GM19372 (cell line): ENCODE measurements around the gene GSX2.
"Not testable (repeated sequence)": the region's sequence is repeated elsewhere in the genome, so short reads cannot be mapped to it uniquely, and the experiment has no call there.

Experiments
- ATAC-seq: cut with Tn5 transposase; IDR thresholded peaks from one replicate; pipeline ENCODE4 v1.9.1; 2021; ENCODE audit warnings: mild to moderate bottlenecking, low read depth, moderate library complexity; ENCODE audit not compliant: unreplicated experiment

The GSX2 gene

DNA sequence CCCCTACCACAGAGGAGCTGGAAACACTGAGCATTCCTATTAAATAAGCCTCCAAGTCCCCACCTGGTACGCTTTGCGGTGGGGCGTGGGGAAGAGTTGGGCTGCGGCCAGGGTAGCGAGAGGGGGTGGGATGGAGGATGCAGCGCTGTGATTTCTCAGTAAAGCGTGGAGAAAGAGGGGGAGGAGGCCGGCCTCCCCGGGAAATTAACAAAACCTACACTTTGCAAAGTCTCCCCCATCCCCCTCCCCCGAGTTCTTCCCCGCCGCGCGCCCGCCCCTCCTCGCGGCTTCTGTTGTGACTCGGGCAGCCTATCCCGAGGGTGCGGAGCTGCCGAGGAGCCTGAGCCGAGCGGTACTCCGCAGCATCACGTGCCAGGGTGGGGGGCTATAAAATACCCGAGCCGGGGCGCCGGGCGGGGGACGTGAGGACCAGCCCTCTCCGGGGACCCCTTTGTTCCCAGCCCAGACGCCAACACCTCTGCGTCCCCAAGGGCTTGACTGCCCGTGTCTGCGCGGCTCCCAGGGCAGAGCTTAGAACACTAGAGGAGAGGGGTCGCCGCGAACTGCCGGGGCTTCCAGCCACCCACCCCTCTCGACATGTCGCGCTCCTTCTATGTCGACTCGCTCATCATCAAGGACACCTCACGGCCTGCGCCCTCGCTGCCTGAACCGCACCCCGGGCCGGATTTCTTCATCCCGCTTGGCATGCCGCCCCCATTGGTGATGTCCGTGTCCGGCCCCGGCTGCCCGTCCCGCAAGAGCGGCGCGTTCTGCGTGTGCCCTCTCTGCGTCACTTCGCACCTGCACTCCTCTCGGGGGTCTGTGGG lies at the start of gene GSX2:
GSX2 (plus strand) TSS at position 416 of the 827 bp plus-strand sequence; CDS start at position 598, 182 bp downstream.
- no peak for ATAC-seq

DNA sequence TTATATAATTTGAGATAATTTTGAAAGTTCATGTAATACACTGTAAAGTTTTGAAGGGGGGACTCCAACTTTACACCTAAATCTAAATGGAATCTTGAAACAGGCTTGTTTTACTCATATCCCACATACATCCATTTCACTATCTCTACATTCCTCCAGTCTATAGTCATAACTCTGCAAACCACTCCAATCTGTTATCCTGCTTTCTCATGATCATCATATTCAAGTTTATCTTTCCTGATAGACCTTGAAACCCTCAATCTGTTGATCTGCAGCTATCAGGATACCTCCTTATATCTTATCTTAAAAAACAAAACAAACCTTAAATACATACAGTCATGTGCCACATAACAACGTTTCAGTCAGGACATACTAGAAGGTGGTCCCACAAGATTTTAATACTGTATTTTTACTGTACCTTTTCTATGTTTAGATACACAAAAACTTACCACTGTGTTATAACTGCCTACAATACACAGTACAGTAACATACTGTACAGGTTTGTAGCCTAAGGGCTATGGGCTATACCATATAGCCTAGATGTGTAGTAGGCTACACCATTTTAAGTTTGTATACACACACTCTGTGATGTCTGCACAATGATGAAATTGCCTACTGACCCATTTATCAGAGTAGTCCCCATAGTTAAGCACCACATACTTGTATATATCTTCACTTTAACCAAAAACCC lies 49.6 kb upstream of the GSX2 start:
- no peak for ATAC-seq

DNA sequence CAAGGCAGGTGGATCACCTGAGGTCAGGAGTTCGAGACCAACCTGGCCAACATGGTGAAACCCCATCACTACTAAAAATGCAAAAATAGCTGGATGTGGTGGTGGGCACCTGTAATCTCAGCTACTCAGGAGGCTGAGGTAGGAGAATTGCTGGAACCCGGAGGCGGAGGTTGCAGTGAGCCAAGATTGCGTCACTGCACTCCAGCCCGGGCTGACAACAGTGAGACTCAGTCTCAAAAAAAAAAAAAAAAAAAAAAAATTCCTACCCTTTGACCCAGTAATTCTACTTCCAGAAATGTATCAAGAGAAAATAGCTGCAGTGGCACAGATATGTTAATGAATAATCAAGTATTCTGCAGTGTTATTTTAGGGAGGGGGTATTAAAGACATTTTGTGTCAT lies 46.6 kb upstream of the GSX2 start:
- not testable (repeated sequence) for ATAC-seq

DNA sequence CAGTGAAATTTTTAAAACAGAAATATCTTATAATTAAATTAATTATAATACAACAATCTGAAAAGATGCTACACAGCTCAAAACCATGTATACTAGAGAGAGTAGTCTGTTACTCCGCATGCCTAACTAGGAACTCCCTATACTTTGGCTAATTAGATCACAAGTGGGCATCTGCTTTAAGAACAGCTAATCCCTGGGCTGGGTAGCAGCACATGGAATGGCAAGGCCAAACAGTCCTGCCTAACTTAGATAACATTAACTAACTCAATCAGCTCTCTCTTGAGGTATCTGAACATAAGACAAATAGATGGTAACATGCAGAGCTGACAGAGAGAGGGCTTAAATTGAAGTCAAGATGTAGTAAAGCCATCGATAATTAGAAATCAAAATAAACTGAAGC lies 45.5 kb upstream of the GSX2 start:
- no peak for ATAC-seq

DNA sequence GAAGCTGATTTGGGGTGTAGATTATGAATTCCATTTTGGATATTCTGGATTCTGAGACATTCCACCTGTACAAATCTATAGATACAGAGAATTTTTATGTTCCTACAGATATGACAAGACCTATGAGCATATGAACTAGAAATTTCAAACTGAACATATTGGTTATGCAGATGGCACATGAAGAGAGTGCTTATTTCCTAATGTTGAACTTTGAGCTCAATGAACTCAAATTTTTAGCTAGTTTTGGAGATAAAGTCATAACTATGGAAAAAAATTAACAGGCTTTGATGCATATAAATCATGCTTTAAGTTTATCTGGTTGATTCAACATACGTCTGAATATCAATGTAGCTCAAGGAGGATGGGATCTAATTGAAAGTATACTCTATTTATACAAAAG lies 44.5 kb upstream of the GSX2 start:
- no peak for ATAC-seq

DNA sequence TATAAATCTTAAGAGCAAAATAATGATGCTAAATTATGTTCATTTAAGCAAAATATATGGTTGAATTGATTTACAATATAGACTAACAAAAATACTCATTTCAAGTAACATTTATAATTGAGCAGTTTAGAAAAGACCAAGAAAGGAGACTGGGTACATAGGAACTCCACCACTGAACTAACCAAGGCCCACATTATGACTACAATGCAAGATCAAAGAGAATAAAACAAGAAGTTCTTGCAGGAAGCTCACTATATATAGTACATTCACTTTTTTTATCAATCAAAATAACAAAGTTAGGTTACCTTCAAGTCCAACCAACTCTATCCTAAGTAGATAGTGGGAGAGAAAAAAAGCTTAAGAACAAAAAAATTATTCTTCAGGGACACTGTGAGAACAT lies 43.6 kb upstream of the GSX2 start:
- ATAC-seq, result no peak

DNA sequence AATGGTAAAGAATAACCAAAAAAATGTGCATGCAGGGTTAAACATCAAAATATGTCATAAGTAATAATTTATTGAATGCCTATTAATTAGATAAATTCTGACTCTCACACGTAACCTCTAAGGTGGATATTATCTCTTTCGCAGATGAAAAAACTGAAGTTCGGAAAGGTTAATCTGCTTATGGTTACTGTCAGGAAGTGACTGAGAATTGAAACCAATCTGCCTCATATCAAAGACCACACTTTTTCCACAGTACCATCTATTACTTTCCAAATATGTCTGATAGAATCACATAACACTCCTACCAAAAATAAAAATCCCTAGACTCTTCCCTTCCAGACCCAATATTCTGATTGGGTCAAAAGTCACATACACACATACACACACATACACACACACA lies 41.8 kb upstream of the GSX2 start:
- no peak for ATAC-seq

DNA sequence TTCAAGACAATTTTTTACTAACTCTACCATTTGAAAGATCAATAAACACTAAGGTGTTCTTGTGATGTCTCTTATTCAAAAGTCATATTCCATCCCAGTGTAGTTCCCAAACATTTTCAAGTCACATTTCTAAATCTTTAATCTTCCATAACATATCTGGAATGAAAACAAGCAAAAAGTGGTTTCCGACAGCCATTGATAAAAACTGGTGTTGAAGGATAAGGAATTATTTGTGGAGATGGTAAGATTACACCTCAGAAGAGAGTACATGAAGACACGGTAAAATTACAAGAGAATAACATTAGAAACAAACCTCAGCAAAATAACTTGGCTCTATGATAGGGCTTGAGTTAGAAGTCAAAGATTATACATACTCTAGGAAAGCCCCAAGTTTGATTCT lies 39.8 kb upstream of the GSX2 start:
- ATAC-seq, result no peak

DNA sequence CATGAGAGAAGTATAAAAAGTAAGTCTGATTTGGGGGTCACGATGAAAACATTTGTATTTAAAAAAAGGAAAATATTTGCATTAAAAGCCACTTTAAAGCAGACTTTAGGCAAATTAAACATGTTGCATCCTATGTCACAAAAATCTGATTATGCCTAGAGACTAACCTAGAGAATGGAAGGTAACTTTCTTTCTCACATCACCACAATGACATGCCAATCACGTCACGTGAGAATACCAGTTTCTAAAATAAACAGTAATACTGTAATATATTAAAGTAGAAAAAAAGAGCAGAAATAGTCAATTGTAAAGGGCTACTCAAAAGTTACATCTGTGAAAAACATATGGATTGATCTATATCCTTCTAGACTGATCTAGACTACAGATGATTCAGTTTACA lies 38.9 kb upstream of the GSX2 start:
- no peak for ATAC-seq

DNA sequence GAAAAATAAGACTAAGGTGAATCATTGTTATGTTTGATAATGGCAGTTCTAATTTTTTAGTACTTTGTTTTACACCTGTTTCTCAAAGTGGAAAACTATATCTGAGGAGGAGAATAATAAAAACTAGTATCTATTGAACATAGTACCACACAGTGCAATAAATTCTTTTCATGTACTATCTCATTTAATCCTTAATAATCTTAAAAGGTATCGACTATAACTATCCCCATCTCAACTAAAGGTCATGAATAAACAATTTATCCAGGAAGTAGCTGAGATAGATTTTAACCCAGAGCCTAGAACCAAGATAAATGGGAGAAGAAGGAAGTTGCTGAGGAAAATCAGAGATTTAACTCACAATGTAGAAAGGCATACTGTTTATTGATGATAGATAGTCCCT lies 38.1 kb upstream of the GSX2 start:
- no peak for ATAC-seq

DNA sequence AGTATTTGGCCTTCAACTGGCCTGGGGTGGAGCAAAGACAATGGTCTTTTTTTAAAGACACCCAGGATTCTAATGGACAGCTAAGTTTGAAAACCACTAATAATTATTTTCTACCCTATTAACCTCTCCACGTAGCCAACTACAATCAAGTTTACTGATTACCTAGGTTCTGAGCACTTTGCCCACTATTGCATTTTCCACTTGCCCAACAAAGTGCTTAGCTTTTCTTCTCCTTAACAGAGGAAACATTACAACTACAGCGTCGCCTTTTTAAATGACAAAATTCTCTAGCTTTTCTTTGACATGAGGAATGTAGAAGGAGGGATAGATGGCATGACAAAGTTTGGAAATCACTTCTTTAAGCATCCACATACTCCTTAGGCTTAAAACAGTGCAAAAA lies 37.6 kb upstream of the GSX2 start:
- ATAC-seq, result no peak

DNA sequence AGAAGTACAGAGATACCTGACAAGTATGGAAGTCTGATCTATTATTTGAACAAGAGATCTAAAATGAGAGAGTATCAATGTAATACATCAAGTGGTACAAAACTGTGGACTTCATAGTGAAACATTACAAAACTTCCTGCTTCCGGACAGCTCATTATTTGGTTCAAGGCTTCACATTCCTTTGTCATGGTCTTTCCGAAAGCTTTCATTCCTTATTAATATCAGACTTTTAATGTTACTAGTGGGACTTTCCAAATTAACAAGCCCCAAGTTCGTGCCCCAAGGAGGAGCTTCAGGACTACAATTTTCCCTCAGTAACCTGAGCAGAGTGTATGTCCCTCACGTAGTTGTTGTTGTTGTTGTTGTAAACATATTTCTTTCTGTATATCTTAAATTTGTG lies 36.7 kb upstream of the GSX2 start:
- no peak for ATAC-seq

DNA sequence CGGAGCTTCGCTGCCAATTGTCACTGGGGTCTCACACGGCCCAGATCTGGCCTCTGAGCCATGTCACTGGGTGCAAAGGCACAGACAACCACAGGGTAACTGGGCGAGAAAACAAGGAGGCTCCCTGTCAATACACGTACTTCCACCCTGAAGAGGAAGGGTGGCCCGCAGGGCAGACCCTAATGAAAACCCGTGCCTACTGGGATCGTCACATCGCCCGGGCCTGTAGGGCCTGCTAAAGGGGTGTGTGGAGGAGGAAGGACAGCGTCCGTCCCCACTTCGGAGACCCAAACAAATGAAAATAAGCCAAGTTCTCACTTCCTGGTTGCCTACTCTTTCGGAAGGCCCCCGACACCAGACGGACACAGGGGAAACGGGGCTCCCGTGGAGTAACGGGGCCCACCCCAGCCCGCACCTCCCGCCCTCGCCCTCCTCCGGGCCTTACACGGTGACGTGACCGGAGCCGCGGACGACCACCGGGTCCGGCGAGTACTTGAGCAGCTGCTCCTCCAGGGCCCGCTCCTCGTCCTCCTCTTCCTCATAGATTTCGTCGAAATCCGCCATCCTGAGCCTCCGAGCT lies 36.1 kb upstream of the GSX2 start:
- ATAC-seq, result peak; percentile 24

DNA sequence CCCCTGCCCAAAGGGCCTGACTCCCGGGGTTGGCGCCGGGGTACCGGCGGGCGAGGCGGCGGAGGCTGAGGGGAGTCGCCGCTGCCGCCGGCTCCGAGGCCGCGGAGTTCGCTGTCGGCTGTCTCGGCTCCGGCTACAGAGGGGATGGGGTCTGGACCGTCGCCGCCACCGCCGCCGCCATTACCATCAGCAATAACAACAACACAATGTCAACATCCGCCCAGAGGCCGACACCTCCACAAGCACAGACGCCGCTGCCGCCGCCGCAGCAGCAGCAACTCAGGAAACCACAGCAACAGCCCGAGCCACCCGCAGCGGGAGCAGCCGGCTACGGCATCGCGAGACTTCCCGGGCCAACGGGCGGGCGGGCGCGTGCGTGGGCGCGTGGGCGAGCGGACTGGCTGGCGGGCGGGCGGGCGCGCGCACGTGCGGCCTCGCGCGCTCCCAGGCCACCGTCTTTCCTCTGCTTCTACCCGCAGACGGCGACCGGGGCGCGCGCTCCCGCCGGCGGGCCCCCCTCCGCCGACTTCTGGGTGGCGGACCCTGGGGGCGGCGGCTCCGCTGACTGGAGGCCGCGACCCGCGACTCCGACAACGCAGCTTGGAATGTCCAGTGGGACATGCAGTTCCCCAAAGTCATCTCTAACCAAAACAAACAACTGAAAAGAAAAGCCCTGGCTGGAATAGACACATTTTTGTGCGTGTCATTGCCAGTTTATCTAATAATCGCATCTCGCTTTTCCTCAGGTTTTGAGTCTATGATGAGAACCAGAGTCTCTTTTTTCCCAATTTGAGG lies 35.4 kb upstream of the GSX2 start, which contains the start of gene CHIC2:
CHIC2 (minus strand) TSS at position 289 of the 795 bp plus-strand sequence. CDS start 305 bp downstream, outside the sequence.
- peak; percentile 96 for ATAC-seq

DNA sequence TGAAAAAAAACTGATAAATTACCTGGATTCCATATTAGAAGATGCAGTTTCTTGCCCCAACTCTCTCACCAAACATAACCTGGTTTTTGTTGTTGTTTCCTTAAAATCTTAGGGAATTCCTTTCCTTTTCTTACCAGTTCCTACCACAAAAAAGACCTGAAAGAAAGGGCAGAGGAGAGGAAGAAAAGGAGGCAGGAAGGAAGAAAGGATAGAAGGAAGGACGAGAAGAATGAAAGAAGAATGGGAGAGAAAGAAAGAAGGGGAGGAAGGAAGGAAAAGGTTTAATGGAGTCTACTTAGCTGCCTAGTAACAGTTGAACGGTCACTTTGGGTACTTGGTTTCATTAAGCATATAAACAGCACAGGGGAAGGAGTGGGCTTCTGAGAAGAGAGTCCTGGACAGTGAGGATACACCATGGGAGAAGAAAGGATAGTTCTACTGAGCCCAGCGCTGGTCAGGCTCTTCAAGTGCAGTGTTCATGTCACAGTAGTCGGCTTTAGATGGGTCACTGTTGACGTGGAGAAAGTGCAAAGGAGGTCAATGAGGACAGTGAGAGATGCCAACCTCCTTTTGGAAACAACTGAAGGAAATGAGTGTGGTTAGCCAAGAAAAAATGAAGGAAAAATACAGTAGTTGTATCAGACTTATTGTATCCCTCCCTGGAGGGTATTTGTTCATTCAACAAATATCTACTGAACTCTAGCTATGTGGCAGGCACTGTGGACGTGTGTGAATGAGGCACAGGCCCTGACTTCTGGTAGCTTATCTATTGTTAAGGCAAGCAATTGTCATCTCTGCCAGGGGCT lies 34.5 kb upstream of the GSX2 start:
- ATAC-seq, result no peak

DNA sequence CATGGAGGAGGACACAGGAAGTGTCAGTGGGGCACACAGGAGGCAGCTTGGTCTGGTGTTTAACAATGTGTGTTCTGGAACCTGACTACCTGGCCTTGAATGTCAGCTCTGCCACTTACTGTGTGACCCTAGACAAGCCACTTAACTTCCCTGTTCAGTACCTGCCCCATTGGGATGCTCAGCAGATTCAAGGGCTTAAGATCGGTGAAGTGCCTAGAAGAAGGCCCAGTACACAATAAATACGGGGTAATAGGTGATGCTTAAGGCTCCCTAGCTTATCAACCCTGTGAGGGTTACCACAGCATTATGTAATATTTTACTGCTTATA lies 33.9 kb upstream of the GSX2 start:
- no peak for ATAC-seq

DNA sequence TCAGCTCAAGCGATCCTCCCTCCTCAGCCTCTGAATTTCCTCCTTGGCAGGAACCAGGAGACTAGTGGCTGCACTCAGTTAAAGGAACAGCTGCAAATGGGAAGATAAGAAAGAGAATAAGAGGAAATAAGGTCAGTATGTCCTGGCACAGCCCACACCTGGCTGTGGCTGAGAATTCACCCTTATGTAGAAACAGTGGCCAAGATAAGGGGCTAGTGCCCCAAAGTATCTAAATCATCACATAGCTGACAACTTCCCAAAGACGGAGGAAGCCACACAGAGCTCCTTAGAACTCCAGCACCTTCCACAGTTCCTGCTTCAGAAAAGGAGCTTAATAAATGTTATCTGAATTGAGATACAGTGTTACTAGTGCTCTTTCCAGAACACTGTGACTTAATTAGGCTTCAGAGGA lies 33.2 kb upstream of the GSX2 start:
- no peak for ATAC-seq

DNA sequence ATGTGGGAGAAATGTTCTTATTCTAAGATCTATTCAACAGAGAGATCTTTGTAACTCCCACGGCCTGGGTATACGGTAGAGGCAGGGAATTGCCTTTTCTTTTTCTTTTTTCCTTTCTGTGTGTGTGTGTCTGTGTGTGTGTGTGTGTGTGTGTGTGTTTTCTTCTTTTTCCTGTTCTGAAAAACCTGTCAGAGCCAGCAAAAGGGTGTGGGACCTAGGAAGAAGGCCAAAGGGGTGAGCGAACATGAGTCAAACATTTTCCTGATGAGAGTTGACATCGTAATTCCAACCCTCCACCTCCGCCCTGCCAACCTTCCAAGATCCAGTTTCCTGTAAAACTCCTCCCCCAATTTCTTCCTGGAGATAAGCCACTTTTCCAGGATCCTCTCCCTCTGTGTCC lies 32.8 kb upstream of the GSX2 start:
- no peak for ATAC-seq

DNA sequence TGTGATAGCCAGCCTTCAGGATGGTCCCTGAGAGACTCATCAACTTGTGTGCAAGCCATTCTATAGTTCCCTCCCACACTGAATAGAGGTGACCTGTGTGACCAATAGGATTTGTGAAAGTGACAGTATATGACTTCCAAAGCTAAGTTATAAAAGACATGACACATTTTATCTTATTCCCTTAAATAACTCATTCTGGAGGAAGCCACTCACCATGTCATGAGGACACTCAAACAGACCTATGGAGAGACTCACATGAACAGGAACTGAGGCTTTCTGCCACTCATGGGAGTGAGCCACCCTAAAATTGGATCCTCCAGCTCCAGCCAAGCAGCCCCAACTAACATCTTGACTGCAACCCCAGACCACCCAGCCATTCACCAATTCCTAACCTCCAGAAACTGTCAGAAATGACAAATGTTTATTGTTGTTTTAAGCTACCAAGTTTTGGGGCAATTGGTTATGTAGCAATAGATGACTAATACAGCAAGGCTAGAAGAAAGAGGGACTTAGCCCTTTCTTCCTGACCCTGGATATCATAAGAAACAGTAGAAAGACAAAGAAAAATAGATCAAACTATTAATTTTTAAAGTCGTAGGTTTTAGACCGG lies 26.6 kb upstream of the GSX2 start:
- no peak for ATAC-seq

DNA sequence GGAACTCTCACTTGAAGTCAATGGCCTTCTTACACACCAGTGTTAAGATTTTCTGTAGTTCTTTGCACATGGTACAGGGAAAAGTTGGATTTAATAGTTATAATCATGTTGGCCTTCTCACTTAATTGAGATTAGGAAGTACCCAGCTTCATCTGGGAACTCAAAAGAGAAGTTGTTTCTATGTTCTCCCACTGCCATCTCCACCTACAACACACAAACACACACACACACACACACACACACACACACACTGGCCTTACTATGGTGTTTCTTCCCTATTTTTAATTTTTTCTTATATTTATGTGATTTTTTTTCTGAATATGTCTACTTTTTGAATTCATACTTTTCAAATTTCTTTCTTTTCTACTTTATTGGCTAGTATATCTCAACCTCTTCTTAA lies 25.6 kb upstream of the GSX2 start:
- ATAC-seq, result no peak
